Upper lobe of left lung (tissue), 4 donors: ENCODE measurements around the gene TSR1.

Experiments used
- POLR2A ChIP-seq, 4 donors: fragments of 450-650 bp; IDR thresholded peaks; one replicate each; pipeline ENCODE4 v1.5.1; 2016 to 2017; ENCODE audit warnings: antibody characterized with exemption in 4 of 4, mild to moderate bottlenecking in 2 of 4
- TF ChIP-seq, protein P1 (sequence below), 6 experiments: fragments of 450-650 bp in 4 of 6; fragments of 200-600 bp in 2 of 6; sonication (generic) in 2 of 6; IDR thresholded peaks; one replicate each; pipeline ENCODE4 v1.5.1; 2016 to 2019; ENCODE audit warnings: antibody characterized with exemption in 6 of 6

DNA sequence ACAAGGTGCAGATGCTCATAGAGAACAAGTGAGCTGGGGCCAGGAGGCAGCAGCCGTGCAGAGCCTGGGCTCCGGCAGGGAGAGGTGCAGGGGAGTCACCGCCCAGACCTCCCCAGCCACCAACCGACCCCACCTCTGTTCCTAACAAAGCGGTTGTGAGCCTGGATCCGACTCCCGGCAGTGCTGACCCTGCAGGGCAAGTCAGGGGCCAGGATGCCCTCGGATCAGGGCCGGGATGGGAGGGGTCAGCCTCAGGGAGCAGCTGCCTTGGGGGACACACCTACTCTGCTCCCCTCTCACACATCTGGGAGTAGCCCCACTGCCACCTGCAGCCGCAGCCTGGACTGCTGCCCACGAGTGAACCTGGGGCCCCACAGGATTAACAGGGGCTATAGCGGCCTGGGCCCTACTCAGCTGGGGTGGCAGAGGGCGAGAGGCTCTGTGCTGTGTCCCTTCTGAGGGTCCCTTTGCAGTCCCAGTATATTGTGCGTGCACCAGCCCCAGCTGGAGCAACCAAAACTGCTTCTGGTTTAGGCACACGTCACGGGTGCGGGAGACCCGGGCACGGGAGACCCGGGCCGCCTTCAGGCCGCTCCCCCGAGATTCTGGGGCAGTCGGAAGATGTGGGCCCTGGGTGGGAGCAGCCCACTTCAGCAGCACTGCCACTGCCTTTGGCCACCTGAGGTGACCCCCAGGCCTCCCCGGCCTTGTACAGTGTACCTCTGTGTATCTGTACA, 43.4 kb upstream of the TSR1 start:
- no peak for TF ChIP-seq POLR2A (IDR thresholded peaks at IDR 0.05)
- TF ChIP-seq, protein P1, sequence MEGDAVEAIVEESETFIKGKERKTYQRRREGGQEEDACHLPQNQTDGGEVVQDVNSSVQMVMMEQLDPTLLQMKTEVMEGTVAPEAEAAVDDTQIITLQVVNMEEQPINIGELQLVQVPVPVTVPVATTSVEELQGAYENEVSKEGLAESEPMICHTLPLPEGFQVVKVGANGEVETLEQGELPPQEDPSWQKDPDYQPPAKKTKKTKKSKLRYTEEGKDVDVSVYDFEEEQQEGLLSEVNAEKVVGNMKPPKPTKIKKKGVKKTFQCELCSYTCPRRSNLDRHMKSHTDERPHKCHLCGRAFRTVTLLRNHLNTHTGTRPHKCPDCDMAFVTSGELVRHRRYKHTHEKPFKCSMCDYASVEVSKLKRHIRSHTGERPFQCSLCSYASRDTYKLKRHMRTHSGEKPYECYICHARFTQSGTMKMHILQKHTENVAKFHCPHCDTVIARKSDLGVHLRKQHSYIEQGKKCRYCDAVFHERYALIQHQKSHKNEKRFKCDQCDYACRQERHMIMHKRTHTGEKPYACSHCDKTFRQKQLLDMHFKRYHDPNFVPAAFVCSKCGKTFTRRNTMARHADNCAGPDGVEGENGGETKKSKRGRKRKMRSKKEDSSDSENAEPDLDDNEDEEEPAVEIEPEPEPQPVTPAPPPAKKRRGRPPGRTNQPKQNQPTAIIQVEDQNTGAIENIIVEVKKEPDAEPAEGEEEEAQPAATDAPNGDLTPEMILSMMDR (IDR thresholded peaks at IDR 0.05), result no peak
